HepG2 (cell line): ENCODE results near the gene ANTKMT. TPM values are rescaled to one million over a fixed set of nuclear protein-coding genes. Genes with fewer than 3 reads are reported as not detected.
A peak's percentile ranks its signal among the peaks of the same experiment; 100 is the strongest.

Experiments used
- ARNT2 ChIP-seq: sonication (generic); formaldehyde crosslinking; IDR thresholded peaks from 2 replicates; pipeline ENCODE4 v1.8.0; 2022; ENCODE audit warnings: mild to moderate bottlenecking, low read depth, missing genetic modification reagents, moderate library complexity
- FOXC1 ChIP-seq: sonication (generic); formaldehyde crosslinking; IDR thresholded peaks from 2 replicates; pipeline ENCODE4 v1.8.0; 2022; ENCODE audit warnings: mild to moderate bottlenecking, missing genetic modification reagents, borderline replicate concordance
- FOXK1 ChIP-seq: sonication (generic); formaldehyde crosslinking; IDR thresholded peaks from 2 replicates; pipeline ENCODE4 v1.4.0; 2020; ENCODE audit warnings: low read depth, missing genetic modification reagents, borderline replicate concordance
- GLI4 ChIP-seq: sonication (generic); formaldehyde crosslinking; IDR thresholded peaks from 2 replicates; pipeline ENCODE4 v1.5.1; 2020; ENCODE audit warnings: missing genetic modification reagents, mild to moderate bottlenecking, moderate library complexity, borderline replicate concordance
- HOMEZ ChIP-seq: IDR thresholded peaks from 2 replicates; pipeline ENCODE4 v1.6.1; 2016; ENCODE audit warnings: low read depth
- IKZF1 ChIP-seq: fragments of 450-650 bp; IDR thresholded peaks from 2 replicates; pipeline ENCODE4 v1.7.1; 2016
- KDM2A ChIP-seq: sonication (generic); formaldehyde crosslinking; IDR thresholded peaks from 2 replicates; pipeline ENCODE4 v1.4.0; 2020; ENCODE audit warnings: low read depth, missing genetic modification reagents, borderline replicate concordance
- MED1 ChIP-seq: sonication (generic); formaldehyde crosslinking; IDR thresholded peaks from 2 replicates; pipeline ENCODE4 v1.4.0; 2020; ENCODE audit warnings: missing genetic modification reagents
- POLR2AphosphoS2 ChIP-seq: IDR thresholded peaks from 2 replicates; pipeline ENCODE4 v1.6.1; 2011; ENCODE audit warnings: low read depth, low read length, improper control_type of control experiment
- RBM39 ChIP-seq: fragments of 200-400 bp; formaldehyde crosslinking; IDR thresholded peaks from one replicate; pipeline ENCODE4 v1.6.1; 2018; ENCODE audit warnings: antibody characterized with exemption, mild to moderate bottlenecking, low read depth, low read length; ENCODE audit not compliant: poor library complexity, severe bottlenecking
- RXRB ChIP-seq: IDR thresholded peaks from 2 replicates; pipeline ENCODE4 v1.6.1; 2016; ENCODE audit warnings: borderline replicate concordance, missing genetic modification reagents, missing compliant biosample characterization
- SMAD9 ChIP-seq: sonication (generic); formaldehyde crosslinking; IDR thresholded peaks from 2 replicates; pipeline ENCODE4 v1.5.1; 2020; ENCODE audit warnings: mild to moderate bottlenecking, missing genetic modification reagents
- SOX5 ChIP-seq: IDR thresholded peaks from 2 replicates; pipeline ENCODE4 v1.6.1; 2016; ENCODE audit warnings: borderline replicate concordance
- TRAFD1 ChIP-seq: sonication (generic); formaldehyde crosslinking; IDR thresholded peaks from 2 replicates; pipeline ENCODE4 v1.5.1; 2020; ENCODE audit warnings: missing genetic modification reagents, mild to moderate bottlenecking, borderline replicate concordance
- ZFY ChIP-seq: sonication (generic); formaldehyde crosslinking; IDR thresholded peaks from 2 replicates; pipeline ENCODE4 v1.4.0; 2020; ENCODE audit warnings: missing genetic modification reagents
- ZNF33B ChIP-seq: sonication (generic); formaldehyde crosslinking; IDR thresholded peaks from 2 replicates; pipeline ENCODE4 v1.5.1; 2020; ENCODE audit warnings: mild to moderate bottlenecking, missing genetic modification reagents
- ZNF7 ChIP-seq: IDR thresholded peaks from 2 replicates; pipeline ENCODE4 v1.6.1; 2016; ENCODE audit warnings: missing biosample characterization, missing genetic modification reagents
- ZZZ3 ChIP-seq: sonication (generic); formaldehyde crosslinking; IDR thresholded peaks from 2 replicates; pipeline ENCODE4 v1.4.0; 2020; ENCODE audit warnings: missing genetic modification reagents, mild to moderate bottlenecking, borderline replicate concordance
- polyA plus RNA-seq, 8 experiments: library from polyadenylated mRNA; depleted of rRNA in 3 of 8; stranded (reverse) in 7 of 8; unstranded in 1 of 8; fragments of >200 nt; fragmentation: Illumina TruSeq in 4 of 8; extraction: Trizol in 4 of 8; gene quantifications; 2 replicates each; pipeline versions ENCODE4 v1.2.1 to v1.2.3, GENCODE V29; 2011 to 2016; ENCODE audit warnings: low read depth in 4 of 8, missing spikeins in 1 of 8, mixed read lengths in 1 of 8; ENCODE audit not compliant: insufficient read depth in 1 of 8
- total RNA-seq, 5 experiments: library from RNA; depleted of rRNA; stranded (reverse); fragments of >200 nt; fragmentation: Illumina TruSeq; extraction: Trizol; gene quantifications; 2 replicates each; pipeline ENCODE4 v1.2.3, GENCODE V29; 2016; ENCODE audit warnings: low read depth in 1 of 5
- TF ChIP-seq, protein P1 (sequence below): sonication (generic); formaldehyde crosslinking; IDR thresholded peaks from 2 replicates; pipeline ENCODE4 v1.9.0; 2021; ENCODE audit warnings: missing genetic modification reagents, borderline replicate concordance
- TF ChIP-seq, protein P2 (sequence below): sonication (generic); formaldehyde crosslinking; IDR thresholded peaks from 2 replicates; pipeline ENCODE4 v1.4.0; 2020; ENCODE audit warnings: missing genetic modification reagents

Gene ANTKMT
- total and polyA plus RNA-seq, 2 of the 13 experiments (the other 11 are each of a cell fraction or from before 2014, with no cell fraction given) = 7.5 to 47.8 TPM

GRCh38 chr16:700684-701584 lies 20.0 kb upstream of the ANTKMT start (continued):
- TF ChIP-seq, protein P1, sequence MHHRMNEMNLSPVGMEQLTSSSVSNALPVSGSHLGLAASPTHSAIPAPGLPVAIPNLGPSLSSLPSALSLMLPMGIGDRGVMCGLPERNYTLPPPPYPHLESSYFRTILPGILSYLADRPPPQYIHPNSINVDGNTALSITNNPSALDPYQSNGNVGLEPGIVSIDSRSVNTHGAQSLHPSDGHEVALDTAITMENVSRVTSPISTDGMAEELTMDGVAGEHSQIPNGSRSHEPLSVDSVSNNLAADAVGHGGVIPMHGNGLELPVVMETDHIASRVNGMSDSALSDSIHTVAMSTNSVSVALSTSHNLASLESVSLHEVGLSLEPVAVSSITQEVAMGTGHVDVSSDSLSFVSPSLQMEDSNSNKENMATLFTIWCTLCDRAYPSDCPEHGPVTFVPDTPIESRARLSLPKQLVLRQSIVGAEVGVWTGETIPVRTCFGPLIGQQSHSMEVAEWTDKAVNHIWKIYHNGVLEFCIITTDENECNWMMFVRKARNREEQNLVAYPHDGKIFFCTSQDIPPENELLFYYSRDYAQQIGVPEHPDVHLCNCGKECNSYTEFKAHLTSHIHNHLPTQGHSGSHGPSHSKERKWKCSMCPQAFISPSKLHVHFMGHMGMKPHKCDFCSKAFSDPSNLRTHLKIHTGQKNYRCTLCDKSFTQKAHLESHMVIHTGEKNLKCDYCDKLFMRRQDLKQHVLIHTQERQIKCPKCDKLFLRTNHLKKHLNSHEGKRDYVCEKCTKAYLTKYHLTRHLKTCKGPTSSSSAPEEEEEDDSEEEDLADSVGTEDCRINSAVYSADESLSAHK (CRISPR knock-in tag) = no peak
- TF ChIP-seq FOXC1 (no peak), FOXK1 (CRISPR knock-in tag) (no peak), ARNT2 (CRISPR knock-in tag) (peak; percentile 97), KDM2A (CRISPR knock-in tag) (no peak), MED1 (CRISPR knock-in tag) (peak; percentile 45; the same call in 1 of the 2 replicates), ZFY (CRISPR knock-in tag) (peak; percentile 50; the same call in 1 of the 2 replicates), IKZF1 (no peak), RXRB (CRISPR knock-in tag) (no peak), ZZZ3 (CRISPR knock-in tag) (no peak), HOMEZ (no peak), ZNF33B (CRISPR knock-in tag) (peak; percentile 67; the same call in 1 of the 2 replicates), GLI4 (CRISPR knock-in tag) (peak; percentile 83; the same call in 1 of the 2 replicates), POLR2AphosphoS2 (no peak), ZNF7 (CRISPR knock-in tag) (no peak), TRAFD1 (CRISPR knock-in tag) (no peak), SMAD9 (CRISPR knock-in tag) (no peak), RBM39 (no peak), SOX5 (CRISPR knock-in tag) (no peak)
- TF ChIP-seq, protein P2, sequence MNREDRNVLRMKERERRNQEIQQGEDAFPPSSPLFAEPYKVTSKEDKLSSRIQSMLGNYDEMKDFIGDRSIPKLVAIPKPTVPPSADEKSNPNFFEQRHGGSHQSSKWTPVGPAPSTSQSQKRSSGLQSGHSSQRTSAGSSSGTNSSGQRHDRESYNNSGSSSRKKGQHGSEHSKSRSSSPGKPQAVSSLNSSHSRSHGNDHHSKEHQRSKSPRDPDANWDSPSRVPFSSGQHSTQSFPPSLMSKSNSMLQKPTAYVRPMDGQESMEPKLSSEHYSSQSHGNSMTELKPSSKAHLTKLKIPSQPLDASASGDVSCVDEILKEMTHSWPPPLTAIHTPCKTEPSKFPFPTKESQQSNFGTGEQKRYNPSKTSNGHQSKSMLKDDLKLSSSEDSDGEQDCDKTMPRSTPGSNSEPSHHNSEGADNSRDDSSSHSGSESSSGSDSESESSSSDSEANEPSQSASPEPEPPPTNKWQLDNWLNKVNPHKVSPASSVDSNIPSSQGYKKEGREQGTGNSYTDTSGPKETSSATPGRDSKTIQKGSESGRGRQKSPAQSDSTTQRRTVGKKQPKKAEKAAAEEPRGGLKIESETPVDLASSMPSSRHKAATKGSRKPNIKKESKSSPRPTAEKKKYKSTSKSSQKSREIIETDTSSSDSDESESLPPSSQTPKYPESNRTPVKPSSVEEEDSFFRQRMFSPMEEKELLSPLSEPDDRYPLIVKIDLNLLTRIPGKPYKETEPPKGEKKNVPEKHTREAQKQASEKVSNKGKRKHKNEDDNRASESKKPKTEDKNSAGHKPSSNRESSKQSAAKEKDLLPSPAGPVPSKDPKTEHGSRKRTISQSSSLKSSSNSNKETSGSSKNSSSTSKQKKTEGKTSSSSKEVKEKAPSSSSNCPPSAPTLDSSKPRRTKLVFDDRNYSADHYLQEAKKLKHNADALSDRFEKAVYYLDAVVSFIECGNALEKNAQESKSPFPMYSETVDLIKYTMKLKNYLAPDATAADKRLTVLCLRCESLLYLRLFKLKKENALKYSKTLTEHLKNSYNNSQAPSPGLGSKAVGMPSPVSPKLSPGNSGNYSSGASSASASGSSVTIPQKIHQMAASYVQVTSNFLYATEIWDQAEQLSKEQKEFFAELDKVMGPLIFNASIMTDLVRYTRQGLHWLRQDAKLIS (CRISPR knock-in tag) = no peak
